GM19468 (cell line): ENCODE results near the gene CAMK2N2.

Source experiments
- ATAC-seq: cut with Tn5 transposase; IDR thresholded peaks from one replicate; pipeline ENCODE4 v1.9.1; 2021; ENCODE audit warnings: mild to moderate bottlenecking, moderate library complexity, moderate number of reproducible peaks; ENCODE audit not compliant: unreplicated experiment; ENCODE audit errors: extremely low read depth

The CAMK2N2 gene

DNA sequence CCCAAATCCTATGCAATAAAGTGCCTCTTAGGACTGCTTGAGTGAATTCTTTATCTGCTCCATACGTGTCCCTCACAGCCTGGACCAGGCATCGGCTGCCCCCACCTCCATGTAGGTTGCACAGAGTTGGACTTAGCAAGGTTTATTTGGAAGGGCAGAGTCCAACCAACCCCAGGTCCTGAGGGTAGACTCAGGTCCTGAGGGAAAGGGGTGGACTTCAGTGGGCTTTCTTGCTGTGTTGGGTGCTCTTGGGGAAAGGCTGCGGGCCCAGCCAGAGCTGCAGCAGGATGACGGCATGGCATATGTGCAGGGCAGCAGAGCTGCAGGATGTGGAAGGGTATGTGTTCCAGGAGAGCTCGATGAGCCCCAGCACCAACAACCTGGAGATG, 19.1 kb downstream of the CAMK2N2 start:
- ATAC-seq, result no peak

GRCh38 chr3:184241447-184242296, 19.7 kb downstream of the CAMK2N2 start:
- no peak for ATAC-seq

- ATAC-seq, result no peak
Measured at GRCh38 chr3:184241141-184241446, 20.3 kb downstream of the CAMK2N2 start.

- no peak for ATAC-seq
Measured at GRCh38 chr3:184240384-184241140, 20.8 kb downstream of the CAMK2N2 start.

DNA sequence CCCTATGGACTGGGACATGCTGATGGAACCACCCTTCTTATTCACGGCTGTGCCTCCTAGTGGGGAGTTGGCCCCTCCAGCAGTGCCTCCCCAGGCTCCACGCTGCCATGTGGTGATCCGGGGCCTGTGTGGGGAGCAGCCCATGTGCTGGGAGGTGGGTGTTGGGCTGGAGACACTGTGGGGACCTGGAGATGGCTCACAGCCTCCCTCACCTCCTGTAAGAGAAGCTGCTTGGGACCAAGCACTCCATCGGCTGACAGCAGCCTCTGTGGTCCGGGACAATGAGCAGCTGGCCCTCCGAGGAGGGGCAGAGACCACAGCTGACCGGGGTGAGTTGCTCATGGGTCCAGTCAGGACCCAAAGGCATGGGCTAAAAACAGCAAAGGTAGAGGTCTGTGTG, 21.6 kb downstream of the CAMK2N2 start:
- ATAC-seq, result no peak

DNA sequence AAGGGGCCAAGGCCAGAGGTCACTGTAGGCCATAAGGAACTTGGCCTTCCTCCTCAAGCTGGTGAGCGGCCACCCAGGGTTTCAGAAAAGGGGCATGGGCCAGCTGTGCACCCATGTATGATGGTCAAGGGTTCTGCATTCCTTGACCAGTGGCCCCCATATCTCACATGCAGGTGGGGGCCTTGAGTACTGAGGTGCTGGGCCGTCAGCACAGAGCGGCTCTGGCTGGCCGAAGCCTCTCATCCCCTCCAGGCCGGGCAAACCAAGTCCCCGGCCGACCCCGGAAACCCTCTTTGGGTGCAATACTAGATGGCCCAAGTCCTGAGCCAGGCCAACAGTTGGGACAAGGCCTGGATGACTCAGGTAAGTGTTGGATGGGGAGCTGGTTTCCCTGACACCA, 22.1 kb downstream of the CAMK2N2 start:
- ATAC-seq, result no peak

- ATAC-seq, result no peak
Measured at GRCh38 chr3:184238246-184238818, 23.0 kb downstream of the CAMK2N2 start.

DNA sequence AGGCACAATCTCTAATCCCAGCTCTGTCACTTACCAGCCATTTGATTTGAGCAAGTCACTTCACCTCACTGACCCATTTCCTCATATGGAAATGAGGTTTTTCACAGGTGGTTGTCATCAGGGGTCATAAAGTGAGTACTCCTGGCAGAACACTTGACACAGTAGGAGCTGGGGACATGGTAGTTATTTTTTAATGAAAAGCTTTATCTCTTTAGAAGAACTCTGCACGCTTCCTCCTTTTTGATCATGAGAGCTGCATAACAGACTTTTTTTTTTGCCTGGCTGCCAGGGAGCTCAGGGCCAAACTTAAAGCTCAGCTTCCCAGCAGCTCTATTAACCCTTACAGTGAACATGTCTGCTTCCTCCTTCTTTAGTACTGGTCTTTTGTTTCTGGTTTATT, 23.5 kb downstream of the CAMK2N2 start:
- no peak for ATAC-seq

- ATAC-seq, result no peak
Measured at GRCh38 chr3:184237211-184237610, 24.1 kb downstream of the CAMK2N2 start.

DNA sequence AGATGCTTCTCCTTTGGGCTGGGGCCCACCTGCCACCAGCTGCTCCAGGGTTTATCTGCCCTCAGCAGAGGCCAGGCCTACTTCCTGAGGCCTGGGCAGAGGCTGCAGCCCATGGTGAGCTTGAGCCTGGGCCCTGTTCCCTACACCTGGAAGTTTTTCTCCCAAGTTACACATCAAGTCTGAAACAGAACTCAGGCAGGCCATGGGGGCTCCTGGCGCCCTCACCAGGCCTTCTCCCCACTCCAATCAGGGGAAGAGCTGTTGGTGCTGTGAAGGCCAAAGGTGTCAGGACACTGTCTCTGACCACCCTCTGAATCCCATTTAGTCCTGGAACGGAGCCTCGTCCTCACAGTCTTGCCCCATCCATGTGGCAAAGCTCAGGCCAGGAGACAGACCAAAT, 24.7 kb downstream of the CAMK2N2 start:
- no peak for ATAC-seq

DNA sequence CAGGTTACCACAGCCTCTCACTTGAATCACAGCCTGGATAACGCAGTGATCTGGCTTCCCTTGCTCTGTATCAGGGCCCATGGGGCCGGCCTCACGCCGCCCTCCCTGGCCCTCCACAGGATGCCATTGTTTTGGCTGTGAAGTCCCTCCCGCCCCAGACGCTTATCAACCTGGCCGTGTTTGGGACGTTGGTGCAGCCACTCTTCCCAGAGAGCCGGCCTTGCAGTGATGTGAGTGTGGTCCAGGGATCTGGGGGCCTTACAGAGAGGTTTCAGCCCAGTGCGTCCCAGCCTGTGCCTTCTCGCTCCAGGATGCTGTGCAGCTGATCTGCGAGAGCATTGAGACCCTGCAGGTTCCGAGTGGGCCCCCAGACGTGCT, 25.3 kb downstream of the CAMK2N2 start:
- ATAC-seq, result no peak

GRCh38 chr3:184235381-184236032, 25.8 kb downstream of the CAMK2N2 start:
- ATAC-seq, result no peak

- no peak for ATAC-seq
Measured at GRCh38 chr3:184234671-184235380, 26.5 kb downstream of the CAMK2N2 start.

- ATAC-seq, result no peak
Measured at GRCh38 chr3:184234224-184234623, 27.1 kb downstream of the CAMK2N2 start.

- ATAC-seq, result no peak
Measured at GRCh38 chr3:184233127-184233843, 28.1 kb downstream of the CAMK2N2 start.

DNA sequence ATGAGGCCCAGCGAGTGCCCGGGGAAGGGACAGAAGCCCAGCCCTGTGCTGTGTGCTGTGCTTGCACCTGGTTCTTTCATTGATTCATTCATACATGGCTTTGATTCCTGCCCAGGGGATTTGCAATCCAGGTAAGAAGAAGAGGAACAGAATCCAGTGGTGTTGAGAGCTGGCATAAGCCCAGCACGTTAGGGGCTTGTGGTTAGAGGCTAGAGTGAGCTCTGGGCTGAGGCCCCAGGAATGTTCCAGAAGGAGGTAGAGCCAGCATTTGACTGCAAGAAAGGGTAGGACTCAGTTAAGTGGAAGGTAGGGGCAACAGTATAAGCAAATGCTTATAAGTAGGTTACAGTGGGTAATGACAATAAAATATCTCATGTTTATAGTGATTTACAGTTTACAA, 29.7 kb downstream of the CAMK2N2 start:
- ATAC-seq, result no peak

DNA sequence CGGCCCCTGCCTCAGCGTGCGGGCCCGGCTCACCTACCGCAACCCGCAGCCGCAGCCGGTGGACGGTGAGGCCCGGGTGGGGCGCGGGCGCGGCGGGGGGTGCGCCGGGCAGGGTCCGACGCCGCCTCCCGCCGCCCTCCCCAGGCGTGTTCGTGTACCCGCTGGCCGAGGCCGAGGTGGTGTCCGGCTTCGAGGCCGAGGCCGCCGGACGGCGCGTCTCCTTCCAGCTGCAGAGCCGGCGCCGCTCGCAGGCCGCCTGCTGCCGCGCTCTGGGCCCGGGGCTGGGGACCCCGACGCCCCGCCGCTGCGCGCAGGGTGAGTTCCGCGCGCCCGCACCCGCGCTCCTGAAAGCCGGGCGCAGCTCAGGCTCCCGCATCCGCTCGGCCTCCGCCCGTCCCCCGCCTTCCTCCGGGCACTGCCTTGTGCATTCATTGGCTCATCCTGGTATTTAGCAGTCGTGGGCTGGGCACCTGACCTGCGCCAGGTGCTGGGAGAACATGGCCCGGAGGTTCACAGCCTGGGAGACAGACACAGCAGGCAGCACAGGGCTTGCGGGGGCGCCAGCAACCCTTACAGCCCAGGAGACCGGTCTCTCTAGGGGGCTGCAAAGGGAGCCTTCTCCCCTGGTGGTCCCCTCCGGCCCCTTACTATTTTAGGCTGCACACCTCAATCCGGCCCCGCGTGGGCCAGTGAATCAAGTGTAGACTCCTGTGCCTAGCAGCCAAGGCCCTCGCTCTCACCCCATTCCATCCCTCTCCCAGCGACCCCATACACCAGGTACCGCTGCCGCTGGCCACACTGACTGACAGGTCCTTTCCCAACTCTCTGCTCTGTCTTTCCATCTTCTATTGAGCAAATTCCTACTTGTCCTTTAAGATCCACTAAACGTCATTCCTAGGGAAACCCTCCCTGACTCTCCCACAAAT, 30.5 kb downstream of the CAMK2N2 start:
- no peak for ATAC-seq

DNA sequence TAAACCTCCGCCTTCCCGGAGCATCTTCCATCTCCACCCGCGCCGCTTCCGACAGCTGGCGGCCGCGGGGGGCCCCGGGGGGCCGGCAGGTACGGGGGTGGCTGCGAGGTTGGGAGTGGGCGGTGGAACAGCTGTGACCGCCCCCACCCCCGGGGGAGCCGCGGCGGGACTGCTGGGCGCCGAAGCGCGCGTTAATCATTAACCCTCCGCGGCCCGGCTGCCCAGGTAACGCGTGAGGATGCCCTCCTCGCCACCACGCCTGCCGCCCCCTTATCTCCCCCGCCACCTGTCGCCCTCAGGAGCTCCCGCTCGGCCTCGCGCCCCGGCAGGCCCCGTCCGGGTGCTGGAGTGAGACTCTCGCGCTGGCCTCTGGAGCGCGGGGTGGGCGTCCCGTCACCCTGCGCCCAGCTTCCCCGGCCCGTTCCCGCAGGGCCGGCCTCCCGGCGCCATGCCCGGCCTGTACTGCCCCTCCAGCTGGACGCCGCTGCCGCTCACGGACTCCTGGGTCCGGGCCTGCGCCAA, 31.2 kb downstream of the CAMK2N2 start:
- ATAC-seq, result no peak
